ENCODE data around the gene ASCL4.

The ASCL4 gene

GRCh38 chr12:107776171-107776570 lies 1.7 kb downstream of the ASCL4 start:
- intact Hi-C loops (cut with DNase I), result no loop called here
- no peak for DNase-seq

GRCh38 chr12:107778383-107779025 lies 4.0 kb downstream of the ASCL4 start:
- intact Hi-C loops (cut with DNase I), result no loop called here
- no peak for DNase-seq

- intact Hi-C loops (cut with DNase I), result no loop called here
- DNase-seq, result no peak
Measured at GRCh38 chr12:107779077-107779831, 4.8 kb downstream of the ASCL4 start.

- no peak for DNase-seq
- intact Hi-C loops (cut with DNase I), result no loop called here
Measured at GRCh38 chr12:107780298-107780697, 5.8 kb downstream of the ASCL4 start.

- intact Hi-C loops (cut with DNase I), result no loop called here
- no peak for DNase-seq
Measured at GRCh38 chr12:107782067-107782466, 7.6 kb downstream of the ASCL4 start.

GRCh38 chr12:107783406-107784376 lies 9.2 kb downstream of the ASCL4 start:
- DNase-seq, result no peak
- intact Hi-C loops (cut with DNase I), result no loop called here

- no peak for DNase-seq
- intact Hi-C loops (cut with DNase I), result no loop called here
Measured at GRCh38 chr12:107788281-107788680, 13.8 kb downstream of the ASCL4 start.

GRCh38 chr12:107788690-107789458 lies 14.4 kb downstream of the ASCL4 start:
- DNase-seq, result no peak

GRCh38 chr12:107791465-107792089 lies 17.1 kb downstream of the ASCL4 start:
- DNase-seq, result no peak
- intact Hi-C loops (cut with DNase I), result no loop called here

More at GRCh38 chr12:107788690-107789458, 14.4 kb downstream of the ASCL4 start:
- intact Hi-C loops (cut with DNase I), result no loop called here

GRCh38 chr12:107794451-107794850 lies 19.9 kb downstream of the ASCL4 start:
- intact Hi-C loops (cut with DNase I), result no loop called here
- DNase-seq, result no peak

- intact Hi-C loops (cut with DNase I), result no loop called here
- no peak for DNase-seq
Measured at GRCh38 chr12:107798580-107798979, 24.1 kb downstream of the ASCL4 start.

GRCh38 chr12:107801150-107801549 lies 26.6 kb downstream of the ASCL4 start:
- intact Hi-C loops (cut with DNase I), result no loop called here
- DNase-seq, result no peak

- intact Hi-C loops (cut with DNase I), result no loop called here
- no peak for DNase-seq
Measured at GRCh38 chr12:107803092-107803491, 28.6 kb downstream of the ASCL4 start.

- intact Hi-C loops (cut with DNase I), result no loop called here
- DNase-seq, result no peak
Measured at GRCh38 chr12:107805488-107806180, 31.1 kb downstream of the ASCL4 start.

- no peak for DNase-seq
- intact Hi-C loops (cut with DNase I), result no loop called here
Measured at GRCh38 chr12:107807471-107808150, 33.1 kb downstream of the ASCL4 start.

GRCh38 chr12:107817250-107817649 lies 42.7 kb downstream of the ASCL4 start:
- DNase-seq, result no peak
- intact Hi-C loops (cut with DNase I), result no loop called here

- intact Hi-C loops (cut with DNase I), result no loop called here
- DNase-seq, result peak in 5 of 10 donors; percentile 38 to 84 (median 44)
Measured at GRCh38 chr12:107818984-107819383, 44.5 kb downstream of the ASCL4 start.

GRCh38 chr12:107822356-107822755 lies 47.9 kb downstream of the ASCL4 start:
- no peak for DNase-seq
- intact Hi-C loops (cut with DNase I), result no loop called here

Measured in posterior cingulate gyrus (tissue), 11 donors.